ENCODE measurements around the gene SDS.

Gene SDS

GRCh38 chr12:113438523-113439300 lies 35.0 kb upstream of the SDS start:
- no peak for ATAC-seq
- no peak for TF ChIP-seq TOX (CRISPR knock-in tag; IDR thresholded peaks at IDR 0.05; ENCODE audit: borderline replicate concordance)
- TF ChIP-seq PPARA (CRISPR knock-in tag; IDR thresholded peaks at IDR 0.05; ENCODE audit: borderline replicate concordance): no peak
- no peak for TF ChIP-seq RARB (CRISPR knock-in tag; IDR thresholded peaks at IDR 0.05)
- no peak for TF ChIP-seq ZNF70 (CRISPR knock-in tag; IDR thresholded peaks at IDR 0.05)
- TF ChIP-seq SNAI2 (CRISPR knock-in tag; IDR thresholded peaks at IDR 0.05): no peak

- TF ChIP-seq ZNF565 (CRISPR knock-in tag; conservative IDR thresholded peaks at IDR 0.05; ENCODE audit: low read depth) (no peak), ARNTL (CRISPR knock-in tag; IDR thresholded peaks at IDR 0.05; ENCODE audit: borderline replicate concordance, low read depth) (no peak), CREB5 (CRISPR knock-in tag; IDR thresholded peaks at IDR 0.05; ENCODE audit: low read depth) (no peak)
- no peak for ATAC-seq
Measured at GRCh38 chr12:113437729-113438100, 34.0 kb upstream of the SDS start.

- no peak for ATAC-seq
- TF ChIP-seq BACH2 (CRISPR knock-in tag; IDR thresholded peaks at IDR 0.05; ENCODE audit: borderline replicate concordance) (no peak), CSDC2 (CRISPR knock-in tag; IDR thresholded peaks at IDR 0.05) (no peak), TSHZ2 (CRISPR knock-in tag; IDR thresholded peaks at IDR 0.05) (no peak), CREB5 (CRISPR knock-in tag; IDR thresholded peaks at IDR 0.05; ENCODE audit: low read depth) (no peak), ZNF70 (CRISPR knock-in tag; IDR thresholded peaks at IDR 0.05) (no peak), CSRNP3 (CRISPR knock-in tag; IDR thresholded peaks at IDR 0.05) (no peak)
Measured at GRCh38 chr12:113436993-113437728, 33.5 kb upstream of the SDS start.

- no peak for ATAC-seq
- no peak for TF ChIP-seq TSHZ2 (CRISPR knock-in tag; IDR thresholded peaks at IDR 0.05)
- no peak for TF ChIP-seq ZFP3 (CRISPR knock-in tag; IDR thresholded peaks at IDR 0.05)
- no peak for TF ChIP-seq POU6F1 (CRISPR knock-in tag; IDR thresholded peaks at IDR 0.05; ENCODE audit: borderline replicate concordance, low read depth)
- no peak for TF ChIP-seq CSRNP3 (CRISPR knock-in tag; IDR thresholded peaks at IDR 0.05)
- TF ChIP-seq TCF4 (CRISPR knock-in tag; IDR thresholded peaks at IDR 0.05; ENCODE audit: borderline replicate concordance): no peak
Measured at GRCh38 chr12:113436586-113436985, 32.9 kb upstream of the SDS start.
